ENCODE results near the gene SLC10A1.

DNA sequence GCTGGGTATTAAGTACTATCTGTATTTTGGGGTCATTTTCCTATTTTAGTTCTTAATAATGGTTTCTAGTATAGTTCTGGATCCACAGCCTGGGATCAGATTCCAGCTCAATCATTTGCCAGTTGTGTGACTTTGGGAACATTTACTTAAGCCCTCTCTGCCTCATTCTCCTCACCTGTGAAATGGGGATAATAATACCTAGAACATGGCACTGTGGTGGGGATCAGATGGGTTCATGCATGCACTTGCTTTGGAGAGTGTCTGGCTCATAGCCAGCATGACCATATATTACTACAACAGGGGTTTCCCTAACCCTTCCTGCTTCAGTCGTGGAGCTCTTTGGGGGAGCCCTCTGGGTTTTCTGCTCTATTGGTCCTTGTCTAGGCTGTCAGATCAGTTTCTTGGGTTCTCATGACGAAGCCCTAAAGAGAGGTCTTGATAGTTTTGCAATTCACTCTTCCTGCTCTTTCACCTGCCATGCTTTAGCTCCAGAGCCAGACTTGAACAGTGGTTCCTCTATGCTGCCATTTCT lies 48.1 kb upstream of the SLC10A1 start:
- TF ChIP-seq, protein P1, sequence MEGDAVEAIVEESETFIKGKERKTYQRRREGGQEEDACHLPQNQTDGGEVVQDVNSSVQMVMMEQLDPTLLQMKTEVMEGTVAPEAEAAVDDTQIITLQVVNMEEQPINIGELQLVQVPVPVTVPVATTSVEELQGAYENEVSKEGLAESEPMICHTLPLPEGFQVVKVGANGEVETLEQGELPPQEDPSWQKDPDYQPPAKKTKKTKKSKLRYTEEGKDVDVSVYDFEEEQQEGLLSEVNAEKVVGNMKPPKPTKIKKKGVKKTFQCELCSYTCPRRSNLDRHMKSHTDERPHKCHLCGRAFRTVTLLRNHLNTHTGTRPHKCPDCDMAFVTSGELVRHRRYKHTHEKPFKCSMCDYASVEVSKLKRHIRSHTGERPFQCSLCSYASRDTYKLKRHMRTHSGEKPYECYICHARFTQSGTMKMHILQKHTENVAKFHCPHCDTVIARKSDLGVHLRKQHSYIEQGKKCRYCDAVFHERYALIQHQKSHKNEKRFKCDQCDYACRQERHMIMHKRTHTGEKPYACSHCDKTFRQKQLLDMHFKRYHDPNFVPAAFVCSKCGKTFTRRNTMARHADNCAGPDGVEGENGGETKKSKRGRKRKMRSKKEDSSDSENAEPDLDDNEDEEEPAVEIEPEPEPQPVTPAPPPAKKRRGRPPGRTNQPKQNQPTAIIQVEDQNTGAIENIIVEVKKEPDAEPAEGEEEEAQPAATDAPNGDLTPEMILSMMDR (conservative IDR thresholded peaks at IDR 0.05) = no peak
- no peak for TF ChIP-seq ZFX (IDR thresholded peaks at IDR 0.05)

All from C4-2B (cell line).